Measurements from ENCODE around the gene VGF.

VGF gene

GRCh38 chr7:101128040-101128834 is 37.1 kb downstream of the VGF start:
- H3K27ac ChIP-seq: no peak overlapping the region

GRCh38 chr7:101127460-101128039 is 37.8 kb downstream of the VGF start:
- no peak for TF ChIP-seq CTCF (conservative IDR thresholded peaks at IDR 0.05)
- no peak for TF ChIP-seq ZFX (IDR thresholded peaks at IDR 0.05)
- H3K27ac ChIP-seq: no peak overlapping the region

More at GRCh38 chr7:101128040-101128834, 37.1 kb downstream of the VGF start:
- TF ChIP-seq ZFX (IDR thresholded peaks at IDR 0.05) (no peak), CTCF (conservative IDR thresholded peaks at IDR 0.05) (no peak)

GRCh38 chr7:101126651-101127459 is 38.5 kb downstream of the VGF start, which contains the start of gene SERPINE1:
TSS of gene SERPINE1 (plus strand) at chr7:101127104. CDS start at chr7:101128394, 1,290 bp downstream.
- no peak within 1 kb of the TSS for H3K27ac ChIP-seq
- TF ChIP-seq ZFX (IDR thresholded peaks at IDR 0.05) (no peak), CTCF (conservative IDR thresholded peaks at IDR 0.05) (no peak)

- TF ChIP-seq ZFX (IDR thresholded peaks at IDR 0.05) (no peak), CTCF (conservative IDR thresholded peaks at IDR 0.05) (no peak)
- H3K27ac ChIP-seq: no peak overlapping the region
Observed at GRCh38 chr7:101125989-101126650, 39.2 kb downstream of the VGF start.

GRCh38 chr7:101124376-101125056 is 40.9 kb downstream of the VGF start:
- H3K27ac ChIP-seq: no peak overlapping the region
- TF ChIP-seq CTCF (conservative IDR thresholded peaks at IDR 0.05) (no peak), ZFX (IDR thresholded peaks at IDR 0.05) (no peak)

- H3K27ac ChIP-seq: no peak overlapping the region
- TF ChIP-seq ZFX (IDR thresholded peaks at IDR 0.05) (no peak), CTCF (conservative IDR thresholded peaks at IDR 0.05) (no peak)
Observed at GRCh38 chr7:101123703-101124068, 41.7 kb downstream of the VGF start.

All from C4-2B (cell line).